Psoas muscle (tissue), 8 donors: Measurements from ENCODE around the gene PYURF. TPM values are rescaled to one million over a fixed set of nuclear protein-coding genes. Genes with fewer than 3 reads are reported as not detected.

Source experiments
- ATAC-seq, 4 donors: fragments of 200-7000 bp; cut with Tn5 transposase; one replicate each; pipeline ENCODE4 v1.9.1; 2020; ENCODE audit warnings: moderate library complexity in 3 of 4, mild to moderate bottlenecking in 2 of 4
- DNase-seq, 2 donors: peaks; one replicate each; pipeline ENCODE4 v3.0.0-alpha.2; 2020
- H3K27ac ChIP-seq: fragments of 200-600 bp; one replicate; pipeline ENCODE4 v1.8.0; 2022
- H3K27me3 ChIP-seq, 3 donors: fragments of 200-600 bp in 1 of 3; one replicate each; pipeline versions ENCODE4 v1.6.1 to v1.8.0; 2013 to 2022; ENCODE audit warnings: low read length in 2 of 3, mild to moderate bottlenecking in 2 of 3, moderate library complexity in 1 of 3; ENCODE audit not compliant: insufficient read depth in 3 of 3
- H3K36me3 ChIP-seq, 2 donors: fragments of 200-600 bp in 1 of 2; one replicate each; pipeline versions ENCODE4 v1.6.1 to v1.8.0; 2013 to 2022; ENCODE audit warnings: low read depth in 1 of 2, mild to moderate bottlenecking in 1 of 2, moderate library complexity in 1 of 2; ENCODE audit not compliant: insufficient read depth in 1 of 2
- H3K4me1 ChIP-seq: fragments of 200-600 bp; one replicate; pipeline ENCODE4 v1.8.0; 2022
- H3K4me3 ChIP-seq: fragments of 200-600 bp; one replicate; pipeline ENCODE4 v1.8.0; 2022; ENCODE audit warnings: mild to moderate bottlenecking
- H3K9me3 ChIP-seq: fragments of 200-600 bp; one replicate; pipeline ENCODE4 v1.8.0; 2022
- WGBS, 3 donors: extraction: QIAGEN DNeasy Blood & Tissue Kit; methylation state at CpG; one replicate each; pipeline versions ENCODE4 v1.1.6 to v1.1.7; 2013; 5-methylcytosine and 5-hydroxymethylcytosine counted together
- intact Hi-C, 2 donors: fragments of 100-400 bp; cut with DNase I; formaldehyde crosslinking; loops; one replicate each; pipeline versions ENCODE4 v1.11.0 to v1.14.2; 2022
- polyA plus RNA-seq, 3 donors: library from polyadenylated mRNA; stranded (reverse); fragments of 200-250 nt; gene quantifications; one replicate each; pipeline ENCODE4 v1.2.3, GENCODE V29; 2013
- total RNA-seq, 4 donors: library from RNA; stranded (reverse); fragmentation: NEBNext Ultra II Directional in 2 of 4; extraction: Animal tissue kit (Norgen Biotek cat#: 25700) in 2 of 4; gene quantifications; one replicate each; pipeline versions ENCODE4 v1.2.1 to v1.2.4, GENCODE V29; 2021 to 2023
- TF ChIP-seq, protein P1 (sequence below): fragments of 200-600 bp; IDR thresholded peaks from one replicate; pipeline ENCODE4 v1.8.0; 2022; ENCODE audit warnings: antibody characterized with exemption
- donor health status: healthy with polysubstance abuse.
- donor health status: DM: no; HTN: no; CAD: no; lungs with moderate emphysema.
- donor health status: Bipolar disorder and iron deficiency.
- donor health status: healthy.
- donor health status: DM: yes; HTN: yes; CAD: no.
- donor health status: DM: no; HTN: no; CAD: no.
- donor health status: DM: no; HTN: no; CAD: no.
- donor health status: DM: yes; HTN: yes; CAD: no.

The PYURF gene
- total and polyA plus RNA-seq, 7 donors = 51.8 to 106 (median 61.8) TPM

DNA sequence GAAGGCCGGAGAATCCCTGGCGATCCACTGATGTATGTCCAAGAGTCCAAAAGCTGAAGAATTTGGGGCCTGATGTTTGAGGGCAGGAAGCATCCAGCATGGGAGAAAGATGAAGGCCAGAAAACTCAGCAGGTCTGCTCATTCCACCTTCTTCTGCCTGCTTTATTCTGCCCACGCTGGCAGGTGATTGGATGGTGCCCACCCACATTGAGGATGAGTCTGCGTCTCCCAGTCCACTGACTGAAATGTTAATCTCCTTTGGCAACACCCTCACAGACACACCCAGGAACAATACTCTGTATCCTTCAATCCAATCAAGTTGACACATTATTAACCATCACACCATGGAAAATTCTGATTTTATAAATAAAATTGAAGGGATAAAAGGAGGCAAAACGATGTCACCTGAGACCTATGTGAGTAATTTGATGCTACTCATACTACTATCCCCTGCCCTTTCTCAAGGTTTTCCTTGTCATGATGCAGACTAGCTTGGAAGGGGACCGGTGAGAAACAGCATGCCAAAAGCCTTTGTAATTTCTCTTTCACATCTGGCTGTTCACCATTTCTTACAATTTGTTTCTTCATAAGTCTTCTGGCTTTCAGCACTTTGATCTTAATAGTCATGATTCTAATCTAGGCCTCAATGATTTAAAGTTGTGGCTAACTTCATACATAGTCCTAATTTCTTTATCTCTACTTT is 9.7 kb upstream of the PYURF start:
- TF ChIP-seq, protein P1, sequence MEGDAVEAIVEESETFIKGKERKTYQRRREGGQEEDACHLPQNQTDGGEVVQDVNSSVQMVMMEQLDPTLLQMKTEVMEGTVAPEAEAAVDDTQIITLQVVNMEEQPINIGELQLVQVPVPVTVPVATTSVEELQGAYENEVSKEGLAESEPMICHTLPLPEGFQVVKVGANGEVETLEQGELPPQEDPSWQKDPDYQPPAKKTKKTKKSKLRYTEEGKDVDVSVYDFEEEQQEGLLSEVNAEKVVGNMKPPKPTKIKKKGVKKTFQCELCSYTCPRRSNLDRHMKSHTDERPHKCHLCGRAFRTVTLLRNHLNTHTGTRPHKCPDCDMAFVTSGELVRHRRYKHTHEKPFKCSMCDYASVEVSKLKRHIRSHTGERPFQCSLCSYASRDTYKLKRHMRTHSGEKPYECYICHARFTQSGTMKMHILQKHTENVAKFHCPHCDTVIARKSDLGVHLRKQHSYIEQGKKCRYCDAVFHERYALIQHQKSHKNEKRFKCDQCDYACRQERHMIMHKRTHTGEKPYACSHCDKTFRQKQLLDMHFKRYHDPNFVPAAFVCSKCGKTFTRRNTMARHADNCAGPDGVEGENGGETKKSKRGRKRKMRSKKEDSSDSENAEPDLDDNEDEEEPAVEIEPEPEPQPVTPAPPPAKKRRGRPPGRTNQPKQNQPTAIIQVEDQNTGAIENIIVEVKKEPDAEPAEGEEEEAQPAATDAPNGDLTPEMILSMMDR = no peak
- Histone ChIP-seq H3K4me1 (no peaks in the 10 kb centered on the region), H3K27me3 (no peaks in the 10 kb centered on the region), H3K9me3 (no peaks in the 10 kb centered on the region), H3K4me3 (no peak overlapping the region), H3K36me3 (no peaks in the 10 kb centered on the region), H3K27ac (no peak overlapping the region)
- DNase-seq (no peak), ATAC-seq (no peak)
- intact Hi-C loops = no loop called here
- WGBS, 3 donors = 56 to 77% (median 72%) methylated on average over 6 of the region's 6 CpGs

DNA sequence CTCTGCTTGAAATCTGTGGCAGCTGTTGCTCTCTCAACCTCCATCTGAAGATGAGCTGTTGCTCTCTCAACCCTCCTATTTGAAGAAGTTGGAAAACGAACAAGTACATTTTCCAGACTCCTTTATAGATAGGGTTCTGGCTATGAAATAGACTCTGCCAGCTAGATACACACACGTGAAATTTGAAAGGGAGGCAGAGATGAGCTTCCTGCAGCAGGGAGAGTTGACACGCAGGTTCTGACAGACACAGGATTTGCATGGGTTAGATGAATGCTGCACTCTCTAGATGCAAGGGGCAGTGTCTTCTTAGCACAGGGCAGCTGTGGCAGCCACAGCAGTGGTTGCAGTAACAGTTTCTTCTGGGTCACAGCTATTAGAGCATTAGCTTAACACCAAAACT is 8.0 kb upstream of the PYURF start:
- Histone ChIP-seq H3K4me1 (no peaks in the 10 kb centered on the region), H3K27me3 (no peaks in the 10 kb centered on the region), H3K9me3 (no peaks in the 10 kb centered on the region), H3K27ac (no peak overlapping the region), H3K36me3 (no peaks in the 10 kb centered on the region), H3K4me3 (no peak overlapping the region)
- TF ChIP-seq, protein P1 = no peak
- intact Hi-C loops = no loop called here
- ATAC-seq (no peak), DNase-seq (no peak)
- 63 to 65% (median 64%) methylated on average over 3 of the region's 3 CpGs for WGBS, 3 donors

DNA sequence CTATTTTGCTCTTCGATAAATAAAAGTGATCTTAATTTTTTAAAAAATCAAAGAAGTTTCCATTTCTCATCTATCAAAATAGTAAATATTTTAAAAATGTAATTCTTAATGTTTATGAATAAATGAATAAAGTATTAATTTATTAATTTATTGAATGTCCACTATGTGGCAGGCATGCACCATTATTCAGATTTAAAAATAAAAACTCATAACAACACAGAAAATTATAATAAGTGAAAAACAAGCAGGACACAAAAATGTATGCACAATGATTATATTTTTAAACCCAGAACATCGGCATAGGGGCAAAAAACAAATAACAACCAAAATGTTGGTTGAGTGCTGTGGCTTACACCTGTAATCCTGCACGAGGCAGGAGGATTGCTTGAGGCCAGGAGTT is 5.3 kb upstream of the PYURF start:
- Histone ChIP-seq H3K27ac (no peak overlapping the region), H3K9me3 (no peaks in the 10 kb centered on the region), H3K27me3 (no peaks in the 10 kb centered on the region), H3K36me3 (no peaks in the 10 kb centered on the region), H3K4me3 (no peak overlapping the region), H3K4me1 (peaks cover 6% of the 10 kb centered on the region)
- no peak for ATAC-seq
- TF ChIP-seq, protein P1 = no peak
- WGBS, 3 donors = 89 to 92% (median 91%) methylated on average over 3 of the region's 3 CpGs
- DNase-seq = no peak
- intact Hi-C loops = loop anchor here (5.0 to 10.0 kb wide), 3 partner anchors 266 to 496 kb away; no protein-coding TSS in a partner anchor

DNA sequence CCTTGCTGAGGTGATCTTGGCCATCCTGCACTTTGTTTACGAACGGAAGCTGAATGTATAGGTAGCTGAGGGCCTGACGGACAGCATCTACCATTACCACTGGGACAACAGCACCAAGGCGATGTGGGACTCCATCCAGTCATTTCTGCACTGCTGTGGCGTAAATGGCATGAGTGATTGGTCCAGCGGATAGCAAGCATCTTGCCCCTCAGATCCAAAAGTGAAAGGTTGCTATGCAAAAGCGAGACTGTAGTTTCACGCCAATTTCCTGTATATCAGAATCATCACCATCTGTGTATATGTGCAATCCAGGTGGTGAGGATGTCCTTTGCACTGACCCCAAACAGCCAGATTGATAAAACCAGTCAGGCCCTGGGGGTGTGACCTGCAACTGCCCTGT is 4.2 kb upstream of the PYURF start:
- ATAC-seq (no peak), DNase-seq (no peak)
- TF ChIP-seq, protein P1 = no peak
- WGBS, 3 donors = 91 to 95% (median 95%) methylated on average over 8 of the region's 8 CpGs
- Histone ChIP-seq H3K36me3 (no peaks in the 10 kb centered on the region), H3K27ac (no peak overlapping the region), H3K4me3 (no peak overlapping the region), H3K4me1 (peaks cover 6% of the 10 kb centered on the region), H3K9me3 (no peaks in the 10 kb centered on the region), H3K27me3 (no peaks in the 10 kb centered on the region)
- intact Hi-C loops = loop anchor here (5.0 to 10.0 kb wide), 3 partner anchors 267 to 497 kb away; no protein-coding TSS in a partner anchor
